Common myeloid progenitor, CD34-positive (primary cell): ENCODE measurements around the gene IKZF5.
A peak's percentile ranks its signal among the peaks of the same experiment; 100 is the strongest.

Source experiments
- CTCF ChIA-PET: fragments of 350-600 bp; sonication (Branson Sonifier 250); formaldehyde crosslinking; loops from one replicate; lab custom pipeline; 2021; ENCODE audit warnings: antibody characterized with exemption; lab: Charles Lee
- POLR2A ChIA-PET: fragments of 350-600 bp; sonication (Branson Sonifier 250); formaldehyde crosslinking; loops from one replicate; lab custom pipeline; 2021; ENCODE audit warnings: antibody characterized with exemption; lab: Charles Lee
- DNase-seq, 3 donors: peaks; one replicate each; pipeline versions ENCODE4 v3.0.0 to v3.0.0-alpha.2; 2013
- H3K27ac ChIP-seq, 2 experiments: 1 replicate in 1 of 2; 2 replicates in 1 of 2; pipeline ENCODE4 v1.7.0; 2013; ENCODE audit warnings: inconsistent platforms in 2 of 2, low read length in 2 of 2, mild to moderate bottlenecking in 2 of 2, low read depth in 1 of 2, moderate library complexity in 1 of 2; ENCODE audit not compliant: severe bottlenecking in 2 of 2, insufficient read depth in 1 of 2, poor library complexity in 1 of 2
- H3K27me3 ChIP-seq, 5 experiments: replicated peaks in 2 of 5; 1 replicate in 3 of 5; 2 replicates in 2 of 5; pipeline versions ENCODE4 v1.6.1 to v1.7.0; 2013; ENCODE audit warnings: low read length in 4 of 5, mild to moderate bottlenecking in 2 of 5, moderate library complexity in 2 of 5, inconsistent platforms in 1 of 5; ENCODE audit not compliant: insufficient read depth in 5 of 5, control insufficient read depth in 4 of 5
- H3K36me3 ChIP-seq, 4 experiments: 1 replicate in 2 of 4; 2 replicates in 2 of 4; pipeline versions ENCODE4 v1.6.1 to v1.7.0; 2013; ENCODE audit warnings: low read length in 3 of 4, control low read depth in 1 of 4, mild to moderate bottlenecking in 1 of 4; ENCODE audit not compliant: control insufficient read depth in 4 of 4, insufficient read depth in 4 of 4
- H3K4me1 ChIP-seq, 4 experiments: 1 replicate in 3 of 4; 2 replicates in 1 of 4; pipeline versions ENCODE4 v1.6.1 to v1.7.1; 2013; ENCODE audit warnings: low read length in 3 of 4, mild to moderate bottlenecking in 3 of 4, control low read depth in 1 of 4, inconsistent platforms in 1 of 4, moderate library complexity in 1 of 4; ENCODE audit not compliant: control insufficient read depth in 4 of 4, insufficient read depth in 4 of 4; ENCODE audit errors: control extremely low read depth in 1 of 4
- H3K4me3 ChIP-seq, 7 experiments: 1 replicate in 4 of 7; 2 replicates in 3 of 7; pipeline versions ENCODE4 v1.5.1 to v1.7.0; 2013; ENCODE audit warnings: mild to moderate bottlenecking in 7 of 7, low read length in 6 of 7, moderate library complexity in 6 of 7, inconsistent platforms in 2 of 7, low read depth in 2 of 7, control low read depth in 1 of 7; ENCODE audit not compliant: insufficient read depth in 4 of 7, control insufficient read depth in 1 of 7; ENCODE audit errors: extremely low read depth in 1 of 7
- H3K9me3 ChIP-seq, 5 experiments: 1 replicate in 4 of 5; 2 replicates in 1 of 5; pipeline versions ENCODE4 v1.6.1 to v1.7.1; 2013; ENCODE audit warnings: low read length in 4 of 5, mild to moderate bottlenecking in 2 of 5, inconsistent platforms in 1 of 5, low read depth in 1 of 5, moderate library complexity in 1 of 5; ENCODE audit not compliant: control insufficient read depth in 4 of 5, insufficient read depth in 2 of 5; ENCODE audit errors: control extremely low read depth in 1 of 5
- WGBS: methylation state at CpG from one replicate; pipeline ENCODE4 v1.1.5; 2013; ENCODE audit not compliant: insufficient coverage; 5-methylcytosine and 5-hydroxymethylcytosine counted together

The IKZF5 gene

DNA sequence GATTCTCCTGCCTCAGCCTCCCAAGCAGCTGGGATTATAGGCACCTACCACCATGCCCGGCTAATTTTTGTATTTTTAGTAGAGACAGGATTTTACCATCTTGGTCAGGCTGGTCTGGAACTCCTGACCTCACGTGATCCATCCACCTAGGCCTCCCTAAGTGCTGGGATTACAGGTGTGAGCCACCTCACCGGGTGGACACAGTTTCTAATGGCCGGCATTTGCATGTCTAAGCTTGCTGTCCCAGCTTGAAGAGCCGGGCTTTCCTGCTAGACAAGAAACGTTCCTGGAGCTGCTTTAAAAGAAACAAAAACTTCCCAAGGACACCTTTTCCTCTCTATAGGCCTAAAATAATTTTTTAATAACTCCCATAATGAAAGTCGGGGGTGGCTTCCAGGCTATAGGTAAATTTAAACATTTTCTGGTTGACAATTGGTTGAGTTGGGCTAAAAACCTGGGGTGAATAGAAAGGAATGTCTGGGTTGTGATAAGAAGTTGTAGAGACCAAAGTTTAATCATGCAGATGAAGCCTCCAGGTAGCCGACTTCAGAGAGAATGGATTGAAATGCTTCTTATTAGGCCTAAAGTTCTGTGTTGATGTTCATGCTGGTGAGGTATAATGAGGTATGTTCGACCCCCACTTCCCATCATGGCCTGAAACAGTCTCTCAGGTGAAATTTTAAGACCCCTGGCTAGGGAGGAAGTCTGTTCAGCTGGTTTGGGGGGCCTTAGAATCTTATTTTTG lies 9.0 kb upstream of the IKZF5 start:
- WGBS, result 92% methylated on average over 6 of the region's 9 CpGs
- no peak for DNase-seq
- H3K4me1 ChIP-seq, result no peaks in the 10 kb centered on the region
- ChIA-PET CTCF (no interaction called here), POLR2A (no interaction called here)
- H3K27ac ChIP-seq, result no peak overlapping the region
- no peaks in the 10 kb centered on the region for H3K9me3 ChIP-seq
- no peak overlapping the region for H3K4me3 ChIP-seq
- no peaks in the 10 kb centered on the region for H3K27me3 ChIP-seq
- peaks cover 0 to 1% (median 0%) of the 10 kb centered on the region in 4 experiments for H3K36me3 ChIP-seq

DNA sequence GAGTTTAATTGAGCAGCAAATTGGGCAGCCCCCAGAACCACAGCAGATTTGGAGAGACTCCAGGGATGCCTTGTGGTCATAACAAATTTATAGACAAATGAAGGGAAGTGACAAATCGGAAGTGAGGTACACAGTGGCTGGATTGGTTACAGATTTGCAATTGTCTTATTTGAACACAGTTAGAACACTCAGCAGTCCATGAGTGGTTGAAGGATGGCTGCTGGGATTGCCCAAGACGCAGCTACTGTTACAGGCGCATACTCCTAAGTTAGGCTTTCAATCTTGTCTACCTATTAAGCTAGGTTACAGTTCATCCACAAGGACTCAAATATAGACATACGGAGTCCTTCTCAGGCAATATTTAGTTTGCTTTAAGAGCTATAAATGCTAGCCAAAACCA lies 7.6 kb upstream of the IKZF5 start:
- no peak for DNase-seq
- Histone ChIP-seq H3K4me3 (no peak overlapping the region), H3K9me3 (no peaks in the 10 kb centered on the region), H3K27ac (no peak overlapping the region), H3K36me3 (peaks cover 0 to 5% (median 0%) of the 10 kb centered on the region in 4 experiments), H3K4me1 (peaks cover 0 to under 1% (median 0%) of the 10 kb centered on the region in 4 experiments), H3K27me3 (no peaks in the 10 kb centered on the region)
- WGBS, result 84% methylated on average over 3 of the region's 4 CpGs
- ChIA-PET CTCF (interaction anchor here (1.5 kb wide), 1 partner anchor 27 kb away, joined by 6 read pairs; no protein-coding TSS in a partner anchor), POLR2A (no interaction called here)

DNA sequence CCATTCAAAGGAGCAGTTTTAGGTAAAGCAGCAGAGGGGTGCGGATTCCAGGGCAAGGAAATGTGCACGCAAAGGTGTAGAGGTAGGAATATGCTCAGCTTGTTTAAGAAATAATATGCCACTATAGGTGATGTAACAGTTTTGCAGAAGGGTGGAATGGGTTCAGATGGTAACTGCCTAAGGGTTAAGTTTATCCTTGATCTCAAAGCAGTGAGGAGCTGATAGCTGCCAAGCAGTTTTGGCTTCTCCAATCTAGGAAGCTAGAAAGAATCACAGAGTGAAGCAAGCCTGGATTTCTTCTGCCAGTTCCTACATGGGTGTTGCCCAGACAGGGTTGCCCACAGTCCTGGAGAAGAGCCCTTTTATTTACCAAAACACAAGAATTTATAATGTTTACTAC lies 6.2 kb upstream of the IKZF5 start:
- CTCF ChIA-PET, result interaction anchor here (1.7 kb wide), 1 partner anchor 15 kb away, joined by 4 read pairs; no protein-coding TSS in a partner anchor
- POLR2A ChIA-PET, result no interaction called here
- no peaks in the 10 kb centered on the region for H3K27me3 ChIP-seq
- no peaks in the 10 kb centered on the region for H3K9me3 ChIP-seq
- H3K36me3 ChIP-seq, result peaks cover 0 to 5% (median 0%) of the 10 kb centered on the region in 4 experiments
- WGBS, result 87% methylated on average over 2 of the region's 2 CpGs
- DNase-seq, result no peak
- no peak overlapping the region for H3K27ac ChIP-seq
- no peak overlapping the region for H3K4me3 ChIP-seq
- peaks cover 1 to 7% (median 3%) of the 10 kb centered on the region in 4 experiments for H3K4me1 ChIP-seq

GRCh38 chr10:123013456-123014419 lies 5.1 kb upstream of the IKZF5 start:
- CTCF ChIA-PET, result interaction anchor here (0.9 to 2.4 kb wide), 5 partner anchors 27 to 141 kb away, joined by 3 to 7 read pairs (median 4); no protein-coding TSS in a partner anchor
- POLR2A ChIA-PET, result no interaction called here
- H3K27ac ChIP-seq, result no peak overlapping the region
- no peaks in the 10 kb centered on the region for H3K9me3 ChIP-seq
- no peak for DNase-seq
- no peak overlapping the region for H3K4me3 ChIP-seq
- WGBS, result 96% methylated on average over 33 of the region's 43 CpGs
- peaks cover 0 to 5% (median 0%) of the 10 kb centered on the region in 4 experiments for H3K36me3 ChIP-seq
- H3K4me1 ChIP-seq, result peaks cover 4 to 16% (median 12%) of the 10 kb centered on the region in 4 experiments
- H3K27me3 ChIP-seq, result no peaks in the 10 kb centered on the region

- CTCF ChIA-PET, result interaction anchor here (1.8 to 2.4 kb wide), 2 partner anchors 10 to 29 kb away, joined by 3 to 4 read pairs; no protein-coding TSS in a partner anchor
- POLR2A ChIA-PET, result no interaction called here
- no peak for DNase-seq
- peaks cover 0 to 5% (median 0%) of the 10 kb centered on the region in 4 experiments for H3K36me3 ChIP-seq
- no peak overlapping the region for H3K4me3 ChIP-seq
- H3K4me1 ChIP-seq, result peaks cover 10 to 28% (median 22%) of the 10 kb centered on the region in 4 experiments
- no peak overlapping the region for H3K27ac ChIP-seq
- H3K9me3 ChIP-seq, result no peaks in the 10 kb centered on the region
- no peaks in the 10 kb centered on the region for H3K27me3 ChIP-seq
- WGBS, result 100% methylated on average over 3 of the region's 3 CpGs
Measured at GRCh38 chr10:123011987-123012386, 3.4 kb upstream of the IKZF5 start.

GRCh38 chr10:123009105-123009820 lies 668 bp upstream of the IKZF5 start:
- 0% methylated on average over 30 of the region's 34 CpGs for WGBS
- H3K9me3 ChIP-seq, result no peaks in the 10 kb centered on the region
- peaks cover 10 to 31% (median 22%) of the 10 kb centered on the region in 4 experiments for H3K4me1 ChIP-seq
- no peaks in the 10 kb centered on the region for H3K27me3 ChIP-seq
- H3K27ac ChIP-seq, result peak overlapping the region in 1 of 2 experiments; percentile 68
- peak; percentile 8 to 44 (median 9) for DNase-seq
- peak overlapping the region; percentile 38 to 97 (median 77) for H3K4me3 ChIP-seq
- H3K36me3 ChIP-seq, result peaks cover 0 to 8% (median 0%) of the 10 kb centered on the region in 4 experiments
- ChIA-PET POLR2A (interaction anchor here (0.6 to 1.3 kb wide), 2 partner anchors 34 to 1398 kb away, joined by 3 read pairs; no protein-coding TSS in a partner anchor), CTCF (interaction anchor here (0.8 to 5.0 kb wide), 2 partner anchors 27 to 123 kb away, joined by 3 to 32 read pairs; partner anchors contain the start of gene PSTK)
